GM23338 (cell line): ENCODE results near the gene PSMD8. TPM values are rescaled to one million over a fixed set of nuclear protein-coding genes. Genes with fewer than 3 reads are reported as not detected.

Experiments
- ATAC-seq: fragments of 200-7000 bp; cut with Tn5 transposase; 3 replicates; pipeline ENCODE4 v1.9.1; 2020
- DNase-seq: peaks from one replicate; pipeline ENCODE4 v3.0.0-alpha.2; 2015; ENCODE audit warnings: low spot score
- H2AFZ ChIP-seq: fragments of 200-600 bp; sonication (generic); 2 replicates; pipeline ENCODE4 v1.8.0; 2016; ENCODE audit warnings: antibody characterized with exemption, mild to moderate bottlenecking, moderate library complexity
- H3F3A ChIP-seq: fragments of 200-600 bp; sonication (generic); replicated peaks from 2 replicates; pipeline ENCODE4 v1.8.0; 2017; ENCODE audit warnings: antibody characterized with exemption, mixed run types, low read depth
- H3K27ac ChIP-seq: fragments of 200-600 bp; sonication (generic); 2 replicates; pipeline ENCODE4 v1.6.1; 2016; ENCODE audit warnings: low read depth
- H3K27me3 ChIP-seq: fragments of 200-600 bp; sonication (generic); 2 replicates; pipeline ENCODE4 v1.8.0; 2016; ENCODE audit warnings: mild to moderate bottlenecking, mixed run types, moderate library complexity; ENCODE audit not compliant: insufficient read depth
- H3K36me3 ChIP-seq: fragments of 200-600 bp; sonication (generic); 2 replicates; pipeline ENCODE4 v1.8.0; 2016; ENCODE audit warnings: mild to moderate bottlenecking; ENCODE audit not compliant: insufficient read depth
- H3K4me1 ChIP-seq: fragments of 200-600 bp; sonication (generic); 2 replicates; pipeline ENCODE4 v1.8.0; 2016; ENCODE audit warnings: mild to moderate bottlenecking, moderate library complexity; ENCODE audit not compliant: insufficient read depth
- H3K4me2 ChIP-seq: fragments of 200-600 bp; sonication (generic); 2 replicates; pipeline ENCODE4 v1.7.1; 2017; ENCODE audit warnings: mixed run types
- H3K4me3 ChIP-seq: fragments of 200-600 bp; sonication (generic); 2 replicates; pipeline ENCODE4 v1.6.1; 2016; ENCODE audit warnings: mixed run types
- H3K79me2 ChIP-seq: fragments of 200-600 bp; sonication (generic); replicated peaks from 2 replicates; pipeline ENCODE4 v1.8.0; 2017; ENCODE audit warnings: mild to moderate bottlenecking; ENCODE audit not compliant: insufficient read depth
- H3K9me2 ChIP-seq: fragments of 200-600 bp; sonication (generic); 2 replicates; pipeline ENCODE4 v1.8.0; 2017; ENCODE audit not compliant: insufficient read depth
- H4K20me1 ChIP-seq: fragments of 200-600 bp; sonication (generic); replicated peaks from 2 replicates; pipeline ENCODE4 v1.8.0; 2017; ENCODE audit warnings: mild to moderate bottlenecking; ENCODE audit not compliant: insufficient read depth
- H3K27ac Mint-ChIP-seq: 2 replicates; pipeline ENCODE4 v1.8.0; 2020; ENCODE audit warnings: inconsistent platforms, mild to moderate bottlenecking, moderate library complexity, mixed read lengths
- H3K27me3 Mint-ChIP-seq: 3 replicates; pipeline ENCODE4 v1.8.0; 2022; ENCODE audit warnings: low read depth, mild to moderate bottlenecking, moderate library complexity, mixed read lengths, inconsistent platforms; ENCODE audit not compliant: insufficient read depth, poor library complexity
- H3K36me3 Mint-ChIP-seq: 3 replicates; pipeline ENCODE4 v1.8.0; 2021; ENCODE audit warnings: low read depth, mild to moderate bottlenecking, inconsistent platforms, moderate library complexity, mixed read lengths
- H3K4me1 Mint-ChIP-seq: 3 replicates; pipeline ENCODE4 v1.8.0; 2020; ENCODE audit warnings: mild to moderate bottlenecking, inconsistent platforms, mixed read lengths
- H3K4me3 Mint-ChIP-seq: 3 replicates; pipeline ENCODE4 v1.8.0; 2021; ENCODE audit warnings: moderate library complexity, mild to moderate bottlenecking, inconsistent platforms, mixed read lengths
- H3K9me3 Mint-ChIP-seq: 3 replicates; pipeline ENCODE4 v1.8.0; 2020; ENCODE audit warnings: moderate library complexity, mild to moderate bottlenecking, inconsistent platforms, mixed read lengths
- EZH2 ChIP-seq: fragments of 200-600 bp; sonication (generic); IDR thresholded peaks from one replicate; pipeline ENCODE4 v1.8.0; 2017; ENCODE audit warnings: antibody characterized with exemption, mild to moderate bottlenecking, low read depth; ENCODE audit not compliant: unreplicated experiment
- EZH2phosphoT487 ChIP-seq: fragments of 200-600 bp; sonication (generic); IDR thresholded peaks from one replicate; pipeline ENCODE4 v1.8.1; 2018; ENCODE audit warnings: antibody characterized with exemption; ENCODE audit not compliant: unreplicated experiment
- JUNB ChIP-seq: IDR thresholded peaks from one replicate; pipeline ENCODE4 v1.6.1; 2016; ENCODE audit warnings: antibody characterized with exemption; ENCODE audit not compliant: unreplicated experiment
- STAT1 ChIP-seq: IDR thresholded peaks from one replicate; pipeline ENCODE4 v1.6.1; 2016; ENCODE audit warnings: antibody characterized with exemption; ENCODE audit not compliant: unreplicated experiment
- ZNF114 ChIP-seq: fragments of 250-450 bp; sonication (Bioruptor Pico); IDR thresholded peaks from 2 replicates; pipeline ENCODE4 v1.5.0; 2020; ENCODE audit warnings: mild to moderate bottlenecking, moderate library complexity
- ZNF331 ChIP-seq: fragments of 250-450 bp; sonication (Bioruptor Pico); IDR thresholded peaks from 2 replicates; pipeline ENCODE4 v1.5.0; 2020; ENCODE audit warnings: low read depth, mild to moderate bottlenecking, moderate library complexity
- polyA plus RNA-seq: library from polyadenylated mRNA; unstranded; fragments of >200 nt; fragmentation: Nextera tagmentation; extraction: Ambion mirVana; gene quantifications from 2 replicates; pipeline ENCODE4 v1.2.1, GENCODE V29; 2016
- total RNA-seq: library from RNA; depleted of rRNA; stranded (reverse); fragments of >200 nt; shearing (Covaris generic); gene quantifications from 2 replicates; pipeline ENCODE4 v1.2.3, GENCODE V29; 2014
- TF ChIP-seq, protein P1 (sequence below): IDR thresholded peaks from one replicate; pipeline ENCODE4 v1.6.1; 2018; ENCODE audit warnings: antibody characterized with exemption; ENCODE audit not compliant: unreplicated experiment
- TF ChIP-seq, protein P2 (sequence below): IDR thresholded peaks from 2 replicates; pipeline ENCODE4 v1.6.1; 2016; ENCODE audit warnings: antibody characterized with exemption
- TF ChIP-seq, protein P3 (sequence below), 2 experiments: fragments of 200-600 bp in 1 of 2; sonication (generic) in 1 of 2; conservative IDR thresholded peaks; 2 replicates each; pipeline versions ENCODE4 v1.5.1 to v1.6.1; 2016 to 2017; ENCODE audit warnings: antibody characterized with exemption in 2 of 2, low read depth in 2 of 2, mild to moderate bottlenecking in 2 of 2, moderate library complexity in 1 of 2
- TF ChIP-seq, protein P4 (sequence below): fragments of 250-450 bp; sonication (Bioruptor Pico); IDR thresholded peaks from 2 replicates; pipeline ENCODE4 v1.5.0; 2020; ENCODE audit warnings: mild to moderate bottlenecking, moderate library complexity

Gene PSMD8
- total and polyA plus RNA-seq, 2 experiments from 2014 or later, result 129 to 241 TPM

DNA sequence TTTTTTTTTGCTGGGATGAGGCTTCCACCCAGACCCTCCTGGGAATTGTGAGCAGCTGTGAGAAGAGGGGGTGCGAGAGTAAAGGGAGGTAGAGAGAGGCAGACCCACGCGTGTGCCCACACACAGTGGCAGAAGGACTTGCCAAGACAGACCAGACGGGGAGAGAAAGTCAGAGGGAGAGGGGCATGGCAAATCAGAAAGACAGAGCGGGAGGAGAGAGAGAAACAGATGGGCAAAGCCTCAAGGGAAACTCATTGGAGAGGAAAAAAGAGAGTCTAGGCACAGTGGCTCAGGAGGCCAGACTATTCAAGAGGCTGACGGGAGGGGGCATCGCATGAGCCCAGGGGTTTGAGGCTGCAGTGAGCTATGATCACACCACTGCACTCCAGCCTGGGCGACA, 21.8 kb upstream of the PSMD8 start (continued):
- TF ChIP-seq, protein P1, sequence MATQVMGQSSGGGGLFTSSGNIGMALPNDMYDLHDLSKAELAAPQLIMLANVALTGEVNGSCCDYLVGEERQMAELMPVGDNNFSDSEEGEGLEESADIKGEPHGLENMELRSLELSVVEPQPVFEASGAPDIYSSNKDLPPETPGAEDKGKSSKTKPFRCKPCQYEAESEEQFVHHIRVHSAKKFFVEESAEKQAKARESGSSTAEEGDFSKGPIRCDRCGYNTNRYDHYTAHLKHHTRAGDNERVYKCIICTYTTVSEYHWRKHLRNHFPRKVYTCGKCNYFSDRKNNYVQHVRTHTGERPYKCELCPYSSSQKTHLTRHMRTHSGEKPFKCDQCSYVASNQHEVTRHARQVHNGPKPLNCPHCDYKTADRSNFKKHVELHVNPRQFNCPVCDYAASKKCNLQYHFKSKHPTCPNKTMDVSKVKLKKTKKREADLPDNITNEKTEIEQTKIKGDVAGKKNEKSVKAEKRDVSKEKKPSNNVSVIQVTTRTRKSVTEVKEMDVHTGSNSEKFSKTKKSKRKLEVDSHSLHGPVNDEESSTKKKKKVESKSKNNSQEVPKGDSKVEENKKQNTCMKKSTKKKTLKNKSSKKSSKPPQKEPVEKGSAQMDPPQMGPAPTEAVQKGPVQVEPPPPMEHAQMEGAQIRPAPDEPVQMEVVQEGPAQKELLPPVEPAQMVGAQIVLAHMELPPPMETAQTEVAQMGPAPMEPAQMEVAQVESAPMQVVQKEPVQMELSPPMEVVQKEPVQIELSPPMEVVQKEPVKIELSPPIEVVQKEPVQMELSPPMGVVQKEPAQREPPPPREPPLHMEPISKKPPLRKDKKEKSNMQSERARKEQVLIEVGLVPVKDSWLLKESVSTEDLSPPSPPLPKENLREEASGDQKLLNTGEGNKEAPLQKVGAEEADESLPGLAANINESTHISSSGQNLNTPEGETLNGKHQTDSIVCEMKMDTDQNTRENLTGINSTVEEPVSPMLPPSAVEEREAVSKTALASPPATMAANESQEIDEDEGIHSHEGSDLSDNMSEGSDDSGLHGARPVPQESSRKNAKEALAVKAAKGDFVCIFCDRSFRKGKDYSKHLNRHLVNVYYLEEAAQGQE, result no peak
- TF ChIP-seq, protein P2, sequence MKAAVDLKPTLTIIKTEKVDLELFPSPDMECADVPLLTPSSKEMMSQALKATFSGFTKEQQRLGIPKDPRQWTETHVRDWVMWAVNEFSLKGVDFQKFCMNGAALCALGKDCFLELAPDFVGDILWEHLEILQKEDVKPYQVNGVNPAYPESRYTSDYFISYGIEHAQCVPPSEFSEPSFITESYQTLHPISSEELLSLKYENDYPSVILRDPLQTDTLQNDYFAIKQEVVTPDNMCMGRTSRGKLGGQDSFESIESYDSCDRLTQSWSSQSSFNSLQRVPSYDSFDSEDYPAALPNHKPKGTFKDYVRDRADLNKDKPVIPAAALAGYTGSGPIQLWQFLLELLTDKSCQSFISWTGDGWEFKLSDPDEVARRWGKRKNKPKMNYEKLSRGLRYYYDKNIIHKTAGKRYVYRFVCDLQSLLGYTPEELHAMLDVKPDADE, result no peak
- TF ChIP-seq, protein P3, sequence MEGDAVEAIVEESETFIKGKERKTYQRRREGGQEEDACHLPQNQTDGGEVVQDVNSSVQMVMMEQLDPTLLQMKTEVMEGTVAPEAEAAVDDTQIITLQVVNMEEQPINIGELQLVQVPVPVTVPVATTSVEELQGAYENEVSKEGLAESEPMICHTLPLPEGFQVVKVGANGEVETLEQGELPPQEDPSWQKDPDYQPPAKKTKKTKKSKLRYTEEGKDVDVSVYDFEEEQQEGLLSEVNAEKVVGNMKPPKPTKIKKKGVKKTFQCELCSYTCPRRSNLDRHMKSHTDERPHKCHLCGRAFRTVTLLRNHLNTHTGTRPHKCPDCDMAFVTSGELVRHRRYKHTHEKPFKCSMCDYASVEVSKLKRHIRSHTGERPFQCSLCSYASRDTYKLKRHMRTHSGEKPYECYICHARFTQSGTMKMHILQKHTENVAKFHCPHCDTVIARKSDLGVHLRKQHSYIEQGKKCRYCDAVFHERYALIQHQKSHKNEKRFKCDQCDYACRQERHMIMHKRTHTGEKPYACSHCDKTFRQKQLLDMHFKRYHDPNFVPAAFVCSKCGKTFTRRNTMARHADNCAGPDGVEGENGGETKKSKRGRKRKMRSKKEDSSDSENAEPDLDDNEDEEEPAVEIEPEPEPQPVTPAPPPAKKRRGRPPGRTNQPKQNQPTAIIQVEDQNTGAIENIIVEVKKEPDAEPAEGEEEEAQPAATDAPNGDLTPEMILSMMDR (conservative IDR thresholded peaks at IDR 0.05; ENCODE audit: low read depth in 2 of 2), result no peak
- TF ChIP-seq ZNF331 (CRISPR knock-in tag), result no peak
- no peak for TF ChIP-seq ZNF114
- no peak for TF ChIP-seq EZH2phosphoT487

DNA sequence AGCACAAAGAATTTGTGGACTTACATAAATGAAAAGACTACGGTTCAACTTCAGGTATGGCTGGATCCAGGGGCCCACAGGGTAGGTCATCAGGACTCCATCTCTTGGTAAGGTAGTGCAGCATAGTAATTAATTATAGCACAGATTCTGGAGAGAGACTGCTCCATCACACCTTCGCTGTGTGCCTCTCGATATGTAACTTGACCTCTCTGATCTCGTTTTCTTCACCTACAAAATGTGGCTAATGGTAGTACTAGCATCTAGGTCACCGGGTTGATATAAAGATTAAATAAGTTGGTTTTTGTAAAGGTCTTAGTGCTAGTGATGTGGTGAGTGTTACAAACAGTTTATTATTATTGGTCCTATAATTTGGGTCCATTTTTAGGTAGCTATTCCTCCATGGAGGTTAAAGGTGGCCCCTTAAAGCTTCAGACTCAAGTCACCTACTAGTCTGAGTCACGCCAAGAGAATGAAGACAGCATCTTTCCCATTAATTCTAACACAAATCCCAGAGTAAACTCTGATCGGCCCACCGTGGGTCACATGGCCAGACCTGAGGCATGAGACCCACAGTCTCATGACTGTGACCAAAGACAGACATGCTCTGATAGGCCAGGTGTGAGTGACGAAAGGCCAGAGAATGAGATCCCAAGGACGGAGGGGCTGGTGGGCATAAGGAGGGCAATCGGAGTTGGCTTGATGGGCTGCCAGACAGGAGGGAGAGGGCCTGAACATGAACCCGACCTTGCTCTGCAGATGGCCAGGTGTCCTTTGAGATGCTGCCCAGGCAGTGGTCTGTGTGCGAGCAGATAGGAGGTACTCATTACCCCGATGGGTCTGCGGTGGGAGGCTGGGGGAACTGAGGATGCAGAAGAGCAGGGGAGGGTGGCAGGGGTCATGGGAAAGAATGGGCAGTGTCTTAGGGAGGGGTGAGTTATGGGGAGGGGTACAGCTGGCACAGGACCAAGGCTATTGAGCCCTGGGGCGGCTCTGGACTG, 18.3 kb upstream of the PSMD8 start:
- H3K36me3 Mint-ChIP-seq, result no peaks in the 10 kb centered on the region; the same call in 2 of the 3 replicates
- Histone ChIP-seq H3K36me3 (no peaks in the 10 kb centered on the region), H3K4me1 (peaks cover 5% of the 10 kb centered on the region), H3K27me3 (peaks cover 27% of the 10 kb centered on the region), H3K4me2 (no peak overlapping the region), H3K27ac (no peak overlapping the region), H3K9me2 (no peaks in the 10 kb centered on the region), H3K79me2 (no peaks in the 10 kb centered on the region), H2AFZ (no peak overlapping the region), H3F3A (0 out of 2 replicates have a peak, but pooled peaks cover 8% of the 10 kb centered on the region), H3K4me3 (no peak overlapping the region), H4K20me1 (no peaks in the 10 kb centered on the region; the same call in 1 of the 2 replicates)
- H3K4me3 Mint-ChIP-seq, result no peak overlapping the region
- ATAC-seq (no peak), DNase-seq (no peak)
- no peaks in the 10 kb centered on the region for H3K9me3 Mint-ChIP-seq
- H3K27me3 Mint-ChIP-seq, result peaks cover 22% of the 10 kb centered on the region
- H3K4me1 Mint-ChIP-seq, result peaks cover 19% of the 10 kb centered on the region
- H3K27ac Mint-ChIP-seq, result no peak overlapping the region
- no peak for TF ChIP-seq EZH2
- no peak for TF ChIP-seq JUNB
- TF ChIP-seq ZNF114, result no peak
- TF ChIP-seq ZNF331 (CRISPR knock-in tag), result no peak
- TF ChIP-seq EZH2phosphoT487, result no peak
- TF ChIP-seq, protein P4, sequence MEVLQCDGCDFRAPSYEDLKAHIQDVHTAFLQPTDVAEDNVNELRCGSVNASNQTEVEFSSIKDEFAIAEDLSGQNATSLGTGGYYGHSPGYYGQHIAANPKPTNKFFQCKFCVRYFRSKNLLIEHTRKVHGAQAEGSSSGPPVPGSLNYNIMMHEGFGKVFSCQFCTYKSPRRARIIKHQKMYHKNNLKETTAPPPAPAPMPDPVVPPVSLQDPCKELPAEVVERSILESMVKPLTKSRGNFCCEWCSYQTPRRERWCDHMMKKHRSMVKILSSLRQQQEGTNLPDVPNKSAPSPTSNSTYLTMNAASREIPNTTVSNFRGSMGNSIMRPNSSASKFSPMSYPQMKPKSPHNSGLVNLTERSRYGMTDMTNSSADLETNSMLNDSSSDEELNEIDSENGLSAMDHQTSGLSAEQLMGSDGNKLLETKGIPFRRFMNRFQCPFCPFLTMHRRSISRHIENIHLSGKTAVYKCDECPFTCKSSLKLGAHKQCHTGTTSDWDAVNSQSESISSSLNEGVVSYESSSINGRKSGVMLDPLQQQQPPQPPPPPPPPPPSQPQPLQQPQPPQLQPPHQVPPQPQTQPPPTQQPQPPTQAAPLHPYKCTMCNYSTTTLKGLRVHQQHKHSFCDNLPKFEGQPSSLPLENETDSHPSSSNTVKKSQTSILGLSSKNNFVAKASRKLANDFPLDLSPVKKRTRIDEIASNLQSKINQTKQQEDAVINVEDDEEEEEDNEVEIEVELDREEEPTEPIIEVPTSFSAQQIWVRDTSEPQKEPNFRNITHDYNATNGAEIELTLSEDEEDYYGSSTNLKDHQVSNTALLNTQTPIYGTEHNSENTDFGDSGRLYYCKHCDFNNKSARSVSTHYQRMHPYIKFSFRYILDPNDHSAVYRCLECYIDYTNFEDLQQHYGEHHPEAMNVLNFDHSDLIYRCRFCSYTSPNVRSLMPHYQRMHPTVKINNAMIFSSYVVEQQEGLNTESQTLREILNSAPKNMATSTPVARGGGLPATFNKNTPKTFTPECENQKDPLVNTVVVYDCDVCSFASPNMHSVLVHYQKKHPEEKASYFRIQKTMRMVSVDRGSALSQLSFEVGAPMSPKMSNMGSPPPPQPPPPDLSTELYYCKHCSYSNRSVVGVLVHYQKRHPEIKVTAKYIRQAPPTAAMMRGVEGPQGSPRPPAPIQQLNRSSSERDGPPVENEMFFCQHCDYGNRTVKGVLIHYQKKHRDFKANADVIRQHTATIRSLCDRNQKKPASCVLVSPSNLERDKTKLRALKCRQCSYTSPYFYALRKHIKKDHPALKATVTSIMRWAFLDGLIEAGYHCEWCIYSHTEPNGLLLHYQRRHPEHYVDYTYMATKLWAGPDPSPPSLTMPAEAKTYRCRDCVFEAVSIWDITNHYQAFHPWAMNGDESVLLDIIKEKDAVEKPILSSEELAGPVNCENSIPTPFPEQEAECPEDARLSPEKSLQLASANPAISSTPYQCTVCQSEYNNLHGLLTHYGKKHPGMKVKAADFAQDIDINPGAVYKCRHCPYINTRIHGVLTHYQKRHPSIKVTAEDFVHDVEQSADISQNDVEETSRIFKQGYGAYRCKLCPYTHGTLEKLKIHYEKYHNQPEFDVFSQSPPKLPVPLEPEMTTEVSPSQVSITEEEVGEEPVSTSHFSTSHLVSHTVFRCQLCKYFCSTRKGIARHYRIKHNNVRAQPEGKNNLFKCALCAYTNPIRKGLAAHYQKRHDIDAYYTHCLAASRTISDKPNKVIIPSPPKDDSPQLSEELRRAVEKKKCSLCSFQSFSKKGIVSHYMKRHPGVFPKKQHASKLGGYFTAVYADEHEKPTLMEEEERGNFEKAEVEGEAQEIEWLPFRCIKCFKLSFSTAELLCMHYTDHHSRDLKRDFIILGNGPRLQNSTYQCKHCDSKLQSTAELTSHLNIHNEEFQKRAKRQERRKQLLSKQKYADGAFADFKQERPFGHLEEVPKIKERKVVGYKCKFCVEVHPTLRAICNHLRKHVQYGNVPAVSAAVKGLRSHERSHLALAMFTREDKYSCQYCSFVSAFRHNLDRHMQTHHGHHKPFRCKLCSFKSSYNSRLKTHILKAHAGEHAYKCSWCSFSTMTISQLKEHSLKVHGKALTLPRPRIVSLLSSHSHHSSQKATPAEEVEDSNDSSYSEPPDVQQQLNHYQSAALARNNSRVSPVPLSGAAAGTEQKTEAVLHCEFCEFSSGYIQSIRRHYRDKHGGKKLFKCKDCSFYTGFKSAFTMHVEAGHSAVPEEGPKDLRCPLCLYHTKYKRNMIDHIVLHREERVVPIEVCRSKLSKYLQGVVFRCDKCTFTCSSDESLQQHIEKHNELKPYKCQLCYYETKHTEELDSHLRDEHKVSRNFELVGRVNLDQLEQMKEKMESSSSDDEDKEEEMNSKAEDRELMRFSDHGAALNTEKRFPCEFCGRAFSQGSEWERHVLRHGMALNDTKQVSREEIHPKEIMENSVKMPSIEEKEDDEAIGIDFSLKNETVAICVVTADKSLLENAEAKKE (CRISPR knock-in tag), result no peak
- TF ChIP-seq STAT1, result no peak
